A549 treated with dexamethasone at 1 μM for 4 hours (cell line): Measurements from ENCODE around the gene PIAS2. TPM values are rescaled to one million over a fixed set of nuclear protein-coding genes. Genes with fewer than 3 reads are reported as not detected.

ENCODE experiments used
- total RNA-seq: library from RNA; stranded (reverse); fragments of 200-300 nt; extraction: Qiagen RNA extraction; gene quantifications from 5 replicates; pipeline ENCODE4 v1.2.3, GENCODE V29; 2022

The PIAS2 gene, protein sequence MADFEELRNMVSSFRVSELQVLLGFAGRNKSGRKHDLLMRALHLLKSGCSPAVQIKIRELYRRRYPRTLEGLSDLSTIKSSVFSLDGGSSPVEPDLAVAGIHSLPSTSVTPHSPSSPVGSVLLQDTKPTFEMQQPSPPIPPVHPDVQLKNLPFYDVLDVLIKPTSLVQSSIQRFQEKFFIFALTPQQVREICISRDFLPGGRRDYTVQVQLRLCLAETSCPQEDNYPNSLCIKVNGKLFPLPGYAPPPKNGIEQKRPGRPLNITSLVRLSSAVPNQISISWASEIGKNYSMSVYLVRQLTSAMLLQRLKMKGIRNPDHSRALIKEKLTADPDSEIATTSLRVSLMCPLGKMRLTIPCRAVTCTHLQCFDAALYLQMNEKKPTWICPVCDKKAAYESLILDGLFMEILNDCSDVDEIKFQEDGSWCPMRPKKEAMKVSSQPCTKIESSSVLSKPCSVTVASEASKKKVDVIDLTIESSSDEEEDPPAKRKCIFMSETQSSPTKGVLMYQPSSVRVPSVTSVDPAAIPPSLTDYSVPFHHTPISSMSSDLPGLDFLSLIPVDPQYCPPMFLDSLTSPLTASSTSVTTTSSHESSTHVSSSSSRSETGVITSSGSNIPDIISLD
- total RNA-seq, result 6.3 to 11.4 TPM (median 9.9 TPM) in 5 replicates

DNA sequence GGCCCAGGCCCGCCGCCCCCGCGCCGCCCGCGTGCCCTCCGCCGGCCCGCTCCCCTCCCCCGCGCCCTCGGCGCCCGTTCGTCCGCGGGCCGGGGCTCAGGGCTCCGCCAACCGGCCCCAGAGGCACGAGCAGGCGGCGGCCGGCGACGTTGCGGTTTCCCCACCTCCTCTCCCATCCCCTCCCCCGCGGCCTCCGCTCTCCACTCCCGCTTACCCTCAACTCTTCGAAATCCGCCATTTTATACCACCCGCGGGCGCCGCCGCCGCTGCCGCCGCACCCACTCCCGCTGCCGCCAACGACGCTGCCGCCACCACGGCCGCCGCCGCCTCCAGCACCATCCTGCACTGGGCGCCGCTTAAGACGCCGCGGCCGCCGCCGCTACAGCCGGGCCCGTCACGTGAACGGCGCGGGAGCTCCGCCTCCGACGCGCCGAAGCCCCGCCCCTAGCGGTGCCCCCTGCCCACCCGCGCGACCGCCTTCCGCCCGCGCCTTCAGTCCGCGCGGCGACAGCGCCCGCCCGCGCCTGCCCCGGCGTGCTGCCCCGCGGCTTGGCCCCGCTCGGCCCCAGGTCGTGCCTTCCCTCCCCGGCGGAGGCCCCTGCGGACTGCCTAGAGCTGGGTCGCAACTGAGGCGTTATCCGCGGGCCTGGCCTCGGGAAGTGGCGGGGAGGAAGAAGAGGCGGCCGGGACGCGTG, at the start of gene PIAS2, which contains the start of gene KATNAL2:
TSS of gene PIAS2 (minus strand) at position 400 of the 695 bp plus-strand sequence. CDS start at position 238, 162 bp downstream.
TSS of gene KATNAL2 (plus strand) at position 495 of the 695 bp plus-strand sequence. CDS start 29,271 bp downstream, outside the sequence.

DNA sequence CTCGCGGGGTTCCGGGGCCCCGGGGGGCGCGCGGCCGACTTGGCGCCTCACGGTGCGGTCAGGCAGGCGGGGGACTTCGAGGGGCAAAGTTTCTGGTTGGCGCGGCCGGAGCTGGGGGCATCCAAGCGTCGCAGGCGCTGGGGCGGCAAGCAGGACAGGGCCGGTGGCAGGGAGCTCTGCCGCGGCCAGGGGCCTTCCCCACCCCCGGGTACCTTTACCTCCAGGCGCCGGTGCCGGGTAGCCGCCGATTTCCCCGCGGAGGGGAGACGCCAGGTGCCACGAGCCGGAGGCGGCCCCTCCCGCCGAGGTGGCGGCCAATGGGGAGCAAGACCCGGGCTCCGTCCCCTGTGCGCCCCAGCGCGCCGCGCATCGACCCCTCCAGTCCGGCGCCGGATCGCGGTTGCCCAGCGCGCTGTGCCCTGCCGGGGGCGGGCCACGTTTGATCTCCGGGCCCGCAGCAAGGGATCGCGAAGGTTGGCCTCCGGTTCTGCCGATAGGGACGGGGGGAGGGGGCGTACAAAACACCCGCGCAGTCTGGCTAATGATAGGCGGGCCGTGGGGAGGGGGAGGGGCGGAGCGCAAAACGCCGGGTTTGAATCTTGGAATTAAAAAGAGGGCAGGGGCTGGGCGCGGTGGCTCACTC, 160.6 kb downstream of the PIAS2 start, which contains the start of gene ST8SIA5:
TSS of gene ST8SIA5 (minus strand) at position 495 of the 643 bp plus-strand sequence. CDS start 545 bp downstream, outside the sequence.

Other genes with a start within 250 kb of the PIAS2 start
- gene ST8SIA5, start 160.5 kb downstream of the PIAS2 start, total RNA-seq, result 0.02 TPM in 2 of 5 replicates, not detected in the others
- 1.7 to 2.9 TPM (median 2.1 TPM) in 5 replicates for gene KATNAL2, start 95 bp upstream of the PIAS2 start, total RNA-seq
- not detected in 5 replicates for gene ELOA2, start 118.1 kb upstream of the PIAS2 start, total RNA-seq
- gene HDHD2, start 233.0 kb upstream of the PIAS2 start, total RNA-seq, result 8.3 to 10.6 TPM (median 9.8 TPM) in 5 replicates